Colonic mucosa (tissue), 4 donors: ENCODE measurements around the gene SMIM38. TPM values are rescaled to one million over a fixed set of nuclear protein-coding genes. Genes with fewer than 3 reads are reported as not detected.

ENCODE experiments used
- DNase-seq: peaks from one replicate; pipeline ENCODE4 v3.0.0-alpha.2; 2020
- H3K27ac ChIP-seq: fragments of 200-600 bp; one replicate; pipeline ENCODE4 v1.8.0; 2021
- H3K27me3 ChIP-seq: fragments of 200-600 bp; one replicate; pipeline ENCODE4 v1.8.0; 2021
- H3K36me3 ChIP-seq: fragments of 200-600 bp; one replicate; pipeline ENCODE4 v1.8.0; 2021
- H3K4me1 ChIP-seq: fragments of 200-600 bp; one replicate; pipeline ENCODE4 v1.8.0; 2021; ENCODE audit warnings: mild to moderate bottlenecking
- H3K4me3 ChIP-seq: fragments of 200-600 bp; one replicate; pipeline ENCODE4 v1.8.0; 2021
- H3K9ac ChIP-seq, 2 donors: one replicate each; pipeline ENCODE4 v1.7.0; 2013; ENCODE audit warnings: control low read depth in 2 of 2, low read depth in 2 of 2, low read length in 2 of 2
- H3K9me3 ChIP-seq: fragments of 200-600 bp; one replicate; pipeline ENCODE4 v1.8.0; 2021
- intact Hi-C: fragments of 100-400 bp; cut with DNase I; formaldehyde crosslinking; loops from one replicate; pipeline ENCODE4 v1.14.1; 2022
- total RNA-seq, 2 donors: library from RNA; stranded (reverse); fragmentation: NEBNext Ultra II Directional in 1 of 2; extraction: Animal tissue kit (Norgen Biotek cat#: 25700) in 1 of 2; gene quantifications; one replicate each; pipeline ENCODE4 v1.2.1, GENCODE V29; 2021
- TF ChIP-seq, protein P1 (sequence below): fragments of 200-600 bp; IDR thresholded peaks from one replicate; pipeline ENCODE4 v1.8.0; 2022; ENCODE audit warnings: antibody characterized with exemption, mild to moderate bottlenecking
- donor health status: healthy.
- donor health status: DM: no; HTN: no; CAD: no.
- donor health status: DM: no; HTN: no; CAD: no.

The SMIM38 gene
- total RNA-seq, 2 donors from 2014 or later: 0.10 TPM; not detected in 1

GRCh38 chr11:69151836-69152235 is 3.9 kb upstream of the SMIM38 start:
- Histone ChIP-seq H3K4me3 (no peak overlapping the region), H3K27ac (no peak overlapping the region), H3K9ac (no peak overlapping the region), H3K4me1 (no peaks in the 10 kb centered on the region), H3K9me3 (no peaks in the 10 kb centered on the region), H3K36me3 (no peaks in the 10 kb centered on the region), H3K27me3 (peaks cover under 1% of the 10 kb centered on the region)
- no peak for DNase-seq
- intact Hi-C loops: no loop called here
- TF ChIP-seq, protein P1, sequence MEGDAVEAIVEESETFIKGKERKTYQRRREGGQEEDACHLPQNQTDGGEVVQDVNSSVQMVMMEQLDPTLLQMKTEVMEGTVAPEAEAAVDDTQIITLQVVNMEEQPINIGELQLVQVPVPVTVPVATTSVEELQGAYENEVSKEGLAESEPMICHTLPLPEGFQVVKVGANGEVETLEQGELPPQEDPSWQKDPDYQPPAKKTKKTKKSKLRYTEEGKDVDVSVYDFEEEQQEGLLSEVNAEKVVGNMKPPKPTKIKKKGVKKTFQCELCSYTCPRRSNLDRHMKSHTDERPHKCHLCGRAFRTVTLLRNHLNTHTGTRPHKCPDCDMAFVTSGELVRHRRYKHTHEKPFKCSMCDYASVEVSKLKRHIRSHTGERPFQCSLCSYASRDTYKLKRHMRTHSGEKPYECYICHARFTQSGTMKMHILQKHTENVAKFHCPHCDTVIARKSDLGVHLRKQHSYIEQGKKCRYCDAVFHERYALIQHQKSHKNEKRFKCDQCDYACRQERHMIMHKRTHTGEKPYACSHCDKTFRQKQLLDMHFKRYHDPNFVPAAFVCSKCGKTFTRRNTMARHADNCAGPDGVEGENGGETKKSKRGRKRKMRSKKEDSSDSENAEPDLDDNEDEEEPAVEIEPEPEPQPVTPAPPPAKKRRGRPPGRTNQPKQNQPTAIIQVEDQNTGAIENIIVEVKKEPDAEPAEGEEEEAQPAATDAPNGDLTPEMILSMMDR: no peak

DNA sequence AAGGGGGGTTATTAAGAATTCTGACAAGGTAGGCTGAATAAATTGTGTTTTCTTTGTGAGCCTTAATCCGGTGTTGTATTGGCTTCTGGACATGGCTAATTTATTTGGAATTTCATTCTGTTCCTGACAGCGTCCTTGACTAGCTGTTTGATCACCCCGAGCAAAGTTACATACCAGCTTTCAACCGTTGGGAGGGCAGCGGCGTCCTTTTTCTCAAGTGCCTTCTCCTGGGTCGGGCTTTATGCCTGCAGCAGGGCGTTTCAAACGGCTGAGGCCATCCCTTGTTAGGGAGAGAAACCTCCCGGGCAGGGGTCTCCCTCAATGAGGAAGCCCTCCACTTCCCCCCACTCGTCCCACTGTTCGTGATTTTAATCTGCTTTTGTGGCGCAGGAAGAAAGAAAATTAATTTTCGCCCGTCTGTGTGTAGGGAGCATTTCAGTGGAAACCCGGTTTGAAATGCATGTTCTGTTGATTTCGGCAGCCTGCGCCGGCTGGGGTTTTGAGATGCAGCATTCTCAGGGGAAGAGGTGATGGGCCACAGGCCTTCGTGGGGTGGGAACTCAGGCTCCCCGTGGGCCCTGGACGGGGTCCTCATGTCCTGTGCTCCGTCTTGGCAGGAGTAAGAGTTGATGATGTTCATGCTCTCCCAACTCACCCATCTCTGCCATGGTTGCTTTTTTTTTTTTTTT is 2.9 kb upstream of the SMIM38 start:
- H3K9me3 ChIP-seq: no peaks in the 10 kb centered on the region
- H3K27me3 ChIP-seq: peaks cover 3% of the 10 kb centered on the region
- DNase-seq: no peak
- H3K4me1 ChIP-seq: no peaks in the 10 kb centered on the region
- TF ChIP-seq, protein P1: no peak
- no peak overlapping the region for H3K27ac ChIP-seq
- H3K9ac ChIP-seq: no peak overlapping the region
- intact Hi-C loops: no loop called here
- H3K36me3 ChIP-seq: no peaks in the 10 kb centered on the region
- no peak overlapping the region for H3K4me3 ChIP-seq

DNA sequence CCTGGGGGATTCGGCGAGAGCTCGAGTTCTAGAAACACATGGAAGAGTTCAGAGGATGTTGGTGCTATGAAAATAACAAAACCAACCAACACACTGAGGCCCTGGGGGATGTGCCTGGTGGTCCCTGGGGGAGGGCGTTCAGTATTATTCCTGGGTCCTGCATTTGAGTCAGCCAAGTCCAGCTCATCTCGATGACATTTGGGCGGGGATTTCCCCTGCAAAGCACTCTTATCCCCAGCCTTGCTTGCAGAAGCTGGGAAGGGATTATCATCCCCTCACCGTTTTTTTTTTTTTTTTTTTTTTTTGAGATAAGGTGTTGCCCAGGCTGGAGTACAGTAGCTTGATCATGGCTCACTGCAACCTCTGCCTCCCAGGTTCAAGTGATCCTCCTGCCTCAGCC is 2.1 kb upstream of the SMIM38 start:
- Histone ChIP-seq H3K36me3 (no peaks in the 10 kb centered on the region), H3K4me1 (no peaks in the 10 kb centered on the region), H3K27me3 (peaks cover 3% of the 10 kb centered on the region), H3K9ac (no peak overlapping the region), H3K4me3 (no peak overlapping the region), H3K27ac (no peak overlapping the region), H3K9me3 (no peaks in the 10 kb centered on the region)
- DNase-seq: no peak
- intact Hi-C loops: no loop called here
- TF ChIP-seq, protein P1: no peak

DNA sequence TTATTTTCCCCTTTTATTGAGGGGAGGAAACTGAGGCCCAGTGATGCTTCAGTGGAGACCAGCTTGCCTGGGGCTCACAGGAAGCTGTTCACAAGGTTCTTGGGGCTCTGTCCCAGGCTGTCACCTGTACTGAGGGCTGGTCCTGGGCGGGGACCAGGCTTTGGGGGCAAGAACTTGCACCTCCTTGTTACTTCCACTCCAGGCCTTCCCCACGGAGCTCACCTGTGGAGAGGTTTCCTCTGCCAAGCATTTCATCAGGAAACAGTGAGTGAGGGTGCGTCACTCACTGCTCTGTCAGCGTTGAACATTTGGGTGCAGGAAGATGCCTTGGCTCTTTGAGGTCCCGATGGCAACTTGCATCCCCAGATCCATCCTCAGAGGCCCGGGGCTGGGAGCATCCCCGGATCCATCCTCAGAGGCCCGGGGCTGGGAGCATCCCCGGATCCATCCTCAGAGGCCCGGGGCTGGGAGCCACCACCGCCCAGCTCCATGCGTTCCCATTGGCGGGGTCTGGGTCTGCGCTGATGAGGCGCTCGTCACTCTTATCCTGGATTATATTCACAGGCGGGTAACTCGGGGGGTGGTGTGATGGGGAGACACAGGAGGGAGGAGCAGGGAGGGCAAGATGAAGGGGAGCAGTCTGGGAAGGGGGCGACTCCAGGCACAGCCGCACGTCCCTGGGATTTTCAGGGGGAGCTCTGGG is 1.4 kb upstream of the SMIM38 start:
- intact Hi-C loops: no loop called here

GRCh38 chr11:69154938-69155301 is 815 bp upstream of the SMIM38 start:
- Histone ChIP-seq H3K36me3 (no peaks in the 10 kb centered on the region), H3K27me3 (peaks cover 3% of the 10 kb centered on the region), H3K4me1 (no peaks in the 10 kb centered on the region), H3K4me3 (no peak overlapping the region), H3K9me3 (no peaks in the 10 kb centered on the region), H3K9ac (no peak overlapping the region), H3K27ac (no peak overlapping the region)
- TF ChIP-seq, protein P1: no peak
- no peak for DNase-seq
- intact Hi-C loops: no loop called here

More for the DNA sequence above, 1.4 kb upstream of the SMIM38 start:
- Histone ChIP-seq H3K4me1 (no peaks in the 10 kb centered on the region), H3K9me3 (no peaks in the 10 kb centered on the region), H3K27ac (no peak overlapping the region), H3K36me3 (no peaks in the 10 kb centered on the region), H3K27me3 (peaks cover 3% of the 10 kb centered on the region), H3K9ac (no peak overlapping the region), H3K4me3 (no peak overlapping the region)
- TF ChIP-seq, protein P1: no peak
- DNase-seq: no peak
